HG03064 (cell line): ENCODE results near the gene LCE7A.

Experiments
- ATAC-seq: cut with Tn5 transposase; IDR thresholded peaks from one replicate; pipeline ENCODE4 v1.9.1; 2021; ENCODE audit warnings: low read depth; ENCODE audit not compliant: unreplicated experiment

Gene LCE7A

DNA sequence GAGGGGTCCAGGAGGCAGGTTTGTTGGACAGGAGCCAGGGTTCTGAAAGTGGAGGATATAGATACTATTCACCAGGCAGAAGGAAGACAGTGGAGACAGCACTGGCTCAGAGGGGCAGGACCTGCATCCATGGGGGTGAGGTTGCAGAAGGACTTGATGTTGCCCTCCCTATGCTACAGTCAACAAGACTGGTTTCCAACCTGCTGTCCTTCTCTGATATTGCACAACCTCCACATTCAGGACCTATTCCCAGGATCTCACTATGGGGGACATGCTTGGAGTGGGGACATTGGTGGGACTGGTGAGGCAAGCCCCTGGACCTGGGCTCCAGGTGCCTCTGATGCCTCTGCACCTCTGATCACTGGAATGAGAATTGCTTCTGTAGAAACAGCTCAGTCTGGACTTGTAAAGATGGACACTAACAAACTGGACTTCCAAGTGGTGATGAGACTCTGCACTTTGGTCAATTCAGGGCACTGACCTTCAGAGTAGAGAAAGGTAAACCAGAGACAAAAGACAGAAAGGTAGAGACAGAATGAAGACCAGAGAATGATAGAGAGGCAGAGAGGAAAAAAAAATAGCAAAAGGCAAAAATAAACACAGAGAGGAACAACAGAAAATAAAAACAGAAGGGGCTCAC, 19.9 kb downstream of the LCE7A start:
- no peak for ATAC-seq

DNA sequence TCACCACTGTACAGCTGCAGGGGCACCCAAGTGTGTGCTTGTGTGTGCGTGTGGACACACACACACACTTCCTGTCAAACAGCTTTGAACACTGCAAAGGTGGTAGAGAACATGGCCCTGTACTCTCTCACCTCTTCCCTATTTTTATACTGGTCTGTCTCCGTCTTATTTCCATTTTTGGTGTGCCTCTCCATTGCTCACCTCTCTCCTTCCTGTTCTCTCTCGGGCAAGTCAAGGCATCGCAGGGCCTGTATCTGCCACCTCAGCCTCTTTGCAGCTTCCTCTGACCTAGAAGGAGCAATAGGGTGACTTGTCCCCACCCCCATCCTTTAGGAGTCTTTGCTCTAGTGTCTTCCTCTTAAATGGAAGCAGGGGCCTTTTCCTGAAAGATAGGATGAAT, 20.5 kb downstream of the LCE7A start:
- ATAC-seq = no peak

DNA sequence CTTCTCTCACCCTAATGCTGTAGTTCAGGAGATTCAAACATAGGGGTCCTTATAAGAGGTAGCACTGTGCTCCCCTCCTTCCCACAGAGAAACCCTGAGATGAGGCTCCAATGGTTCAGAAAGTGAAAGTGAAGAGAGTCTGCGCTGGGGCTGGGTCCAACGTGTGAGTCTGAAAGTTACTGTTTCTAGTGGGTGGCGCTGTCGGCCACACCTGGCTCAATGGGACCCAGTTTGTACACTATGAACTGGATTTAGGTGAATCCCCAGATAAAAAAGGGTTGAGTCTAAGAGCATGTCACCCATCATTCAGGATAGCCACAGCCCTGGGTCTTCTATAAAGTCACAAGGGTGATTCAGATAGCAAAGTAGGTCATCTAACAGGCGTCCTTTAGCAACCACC, 21.1 kb downstream of the LCE7A start:
- ATAC-seq = no peak

DNA sequence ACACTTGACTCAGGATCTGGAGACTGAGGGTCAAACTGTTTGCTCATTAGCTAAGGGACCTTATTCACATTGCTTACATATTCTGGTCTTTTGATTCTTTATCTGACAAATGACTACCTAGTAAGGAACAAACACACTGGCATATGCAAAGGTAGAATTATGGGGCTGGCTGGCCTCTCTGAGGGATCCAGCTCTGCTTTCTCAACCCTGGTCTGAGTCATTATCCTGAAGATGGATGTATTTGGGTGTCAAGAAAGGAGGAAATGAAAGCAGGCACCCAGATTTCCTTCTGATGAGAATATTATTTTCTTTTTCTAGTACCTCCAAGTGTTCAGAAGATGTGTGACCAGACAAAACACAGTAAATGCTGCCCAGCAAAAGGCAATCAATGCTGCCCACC, 24.3 kb downstream of the LCE7A start:
- ATAC-seq = no peak

DNA sequence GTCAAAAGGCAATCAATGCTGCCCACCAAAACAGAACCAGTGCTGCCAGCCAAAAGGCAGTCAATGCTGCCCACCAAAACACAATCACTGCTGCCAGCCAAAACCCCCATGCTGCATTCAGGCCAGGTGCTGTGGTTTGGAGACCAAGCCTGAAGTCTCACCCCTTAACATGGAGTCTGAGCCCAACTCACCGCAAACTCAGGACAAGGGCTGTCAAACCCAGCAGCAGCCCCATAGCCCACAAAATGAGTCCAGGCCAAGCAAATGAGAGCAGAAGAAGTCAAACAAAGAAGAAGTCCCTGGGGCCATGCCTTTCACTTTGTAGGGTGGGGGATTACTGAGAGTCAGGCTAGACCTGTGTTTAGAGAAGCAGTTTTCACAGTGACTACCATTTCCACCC, 24.7 kb downstream of the LCE7A start:
- no peak for ATAC-seq

DNA sequence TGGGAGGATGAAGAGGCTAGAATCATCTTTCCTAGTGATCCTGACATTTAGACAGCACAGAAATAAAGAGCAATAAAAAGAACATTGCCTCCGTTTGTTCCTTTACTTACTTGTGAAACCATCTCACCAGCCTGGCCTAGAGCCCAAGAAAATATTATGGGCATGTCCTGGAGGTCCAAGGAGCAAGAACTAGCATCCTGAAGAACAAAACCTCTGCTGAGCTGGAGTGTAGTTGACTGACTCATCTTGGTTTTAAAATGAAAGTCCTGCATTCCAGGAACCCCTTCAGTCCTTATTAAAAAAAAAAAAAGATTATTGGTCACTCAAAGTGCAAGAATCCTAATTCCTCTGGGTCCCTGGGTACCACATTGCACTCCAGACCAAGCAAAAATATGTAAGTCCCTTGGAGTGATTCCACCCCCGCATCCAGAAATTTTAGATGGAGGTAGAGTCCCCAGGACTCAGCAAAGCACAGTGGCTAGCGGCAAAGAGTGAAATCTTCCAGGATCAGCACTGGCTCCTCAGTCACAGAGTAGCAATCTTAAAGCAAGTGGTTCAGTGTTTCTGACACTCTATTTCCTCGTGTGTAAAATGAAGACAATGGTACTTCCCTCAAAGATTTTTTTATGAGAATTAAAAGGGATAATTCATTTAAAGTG, 25.3 kb downstream of the LCE7A start:
- ATAC-seq = no peak

DNA sequence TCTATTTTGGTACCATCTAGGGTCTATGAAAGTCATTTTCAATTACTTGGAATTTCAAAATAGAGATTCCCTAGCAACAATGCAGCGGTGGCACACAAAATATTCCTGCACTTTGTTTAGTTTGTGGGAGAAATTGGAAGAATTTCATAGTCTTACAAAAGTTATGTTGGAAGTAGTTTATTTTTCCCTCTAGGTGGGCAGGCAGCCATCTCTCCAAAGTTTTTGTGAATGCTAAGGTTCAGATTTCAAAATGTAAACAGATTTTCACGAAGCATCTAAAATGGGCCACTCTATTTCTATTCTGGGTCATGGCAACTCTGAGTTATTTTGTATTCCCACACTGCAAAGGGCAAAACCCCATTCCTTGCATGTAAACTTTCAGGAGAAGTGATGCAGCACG, 26.3 kb downstream of the LCE7A start:
- ATAC-seq = no peak

DNA sequence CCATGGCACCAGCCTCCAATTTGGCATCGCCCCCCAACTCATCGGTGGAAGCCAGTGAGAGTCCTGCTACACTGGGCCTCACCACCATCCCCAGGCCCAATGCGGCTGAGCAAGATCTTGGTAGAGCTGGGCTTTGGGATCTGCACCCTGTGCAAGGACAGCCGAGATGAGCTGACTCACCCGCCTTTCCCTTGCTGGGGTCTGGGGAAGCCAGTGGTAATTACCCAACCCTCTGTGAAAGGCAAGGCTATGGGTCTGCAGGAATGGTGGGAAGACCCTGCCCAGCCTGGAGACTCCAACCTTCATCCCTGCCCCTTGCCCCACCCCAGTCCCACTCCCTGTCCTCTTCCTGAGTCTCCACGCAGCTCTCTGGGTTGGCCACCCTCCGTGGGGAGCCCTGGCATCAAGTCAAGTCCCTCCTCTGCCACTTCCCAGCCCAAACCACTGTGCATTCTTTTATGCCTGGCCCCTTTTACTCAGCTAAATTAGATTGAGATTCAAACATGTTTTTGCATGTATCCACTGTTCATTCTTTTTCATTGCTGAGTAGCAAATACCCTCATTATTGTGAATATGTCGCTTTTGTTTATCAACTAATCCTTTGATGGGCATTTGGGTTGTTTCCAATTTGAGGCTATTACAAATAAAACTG, 27.1 kb downstream of the LCE7A start:
- ATAC-seq = no peak

DNA sequence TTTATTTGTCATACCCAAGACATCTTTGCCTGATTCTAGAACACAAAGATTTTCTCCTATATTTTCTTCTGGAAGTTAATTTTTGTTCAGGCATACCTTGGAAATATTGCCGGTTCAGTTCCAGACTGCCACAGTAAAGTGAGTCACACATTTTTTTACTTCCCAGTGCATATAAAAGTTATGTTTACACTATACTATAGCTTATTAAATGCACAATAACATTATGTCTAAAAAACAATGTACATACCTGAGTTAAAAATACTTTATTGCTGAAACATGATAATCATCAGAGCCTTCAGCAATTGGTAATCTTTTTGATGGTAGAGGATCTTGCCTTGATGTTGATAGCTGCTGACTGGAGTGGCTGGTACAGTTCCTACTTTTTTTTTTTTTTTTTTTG, 28.3 kb downstream of the LCE7A start:
- no peak for ATAC-seq

DNA sequence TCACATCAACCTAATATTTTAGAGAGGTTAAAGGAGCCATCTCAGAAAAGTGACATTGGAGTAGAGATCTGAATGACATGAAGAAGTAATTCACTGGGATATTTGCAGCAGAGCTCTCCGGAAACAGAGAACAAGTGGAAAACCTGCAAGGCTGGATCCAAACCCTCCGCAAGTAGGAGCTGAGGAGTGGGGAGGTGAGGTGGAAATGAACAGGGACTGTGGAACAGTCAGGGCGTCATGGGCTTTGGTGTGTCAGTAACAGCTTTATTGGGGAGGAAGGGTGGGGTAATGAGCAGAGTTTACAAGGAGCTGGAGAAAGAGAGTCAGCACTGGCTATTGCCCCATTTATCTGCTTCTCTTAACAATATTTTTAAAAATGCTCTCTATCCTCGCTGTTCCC, 39.2 kb downstream of the LCE7A start:
- no peak for ATAC-seq

DNA sequence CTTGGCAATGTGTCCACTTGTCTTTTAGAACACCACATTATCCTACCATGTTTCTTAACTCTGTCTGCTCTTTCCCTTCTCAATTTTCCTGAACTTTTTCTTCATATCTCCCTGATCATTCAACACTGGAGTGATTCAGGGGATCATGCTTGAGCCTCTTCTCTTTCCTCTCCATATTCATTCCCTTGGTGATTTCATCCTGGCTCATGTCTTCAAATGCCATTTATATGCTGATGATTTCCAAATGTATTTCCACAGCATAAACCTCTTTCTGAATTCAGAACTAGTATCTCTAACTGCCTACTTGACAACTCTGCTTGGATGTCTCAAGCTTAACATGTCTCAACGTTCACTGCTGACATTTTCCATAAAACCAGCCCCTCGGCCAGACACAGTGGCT, 40.1 kb downstream of the LCE7A start:
- ATAC-seq = no peak

DNA sequence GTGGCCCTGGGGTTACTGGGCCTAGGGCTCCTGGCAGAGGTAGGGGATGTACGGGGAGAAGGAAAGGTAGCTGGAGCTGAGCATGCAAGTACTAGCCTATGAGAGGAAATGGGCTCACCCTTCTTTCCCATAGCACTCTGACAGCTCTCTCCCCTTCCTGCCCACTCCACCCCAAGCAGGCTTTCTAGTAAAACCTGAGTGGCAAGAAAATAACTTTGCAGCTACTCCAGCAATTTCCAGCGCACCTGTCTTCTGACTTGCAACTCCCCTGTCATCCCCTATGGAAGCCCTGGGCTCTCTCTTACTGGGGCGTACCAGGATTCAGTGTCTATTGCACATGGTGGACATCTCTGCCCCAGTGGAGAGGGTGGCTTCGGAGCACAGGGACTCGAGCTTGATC, 41.8 kb downstream of the LCE7A start:
- ATAC-seq = no peak

DNA sequence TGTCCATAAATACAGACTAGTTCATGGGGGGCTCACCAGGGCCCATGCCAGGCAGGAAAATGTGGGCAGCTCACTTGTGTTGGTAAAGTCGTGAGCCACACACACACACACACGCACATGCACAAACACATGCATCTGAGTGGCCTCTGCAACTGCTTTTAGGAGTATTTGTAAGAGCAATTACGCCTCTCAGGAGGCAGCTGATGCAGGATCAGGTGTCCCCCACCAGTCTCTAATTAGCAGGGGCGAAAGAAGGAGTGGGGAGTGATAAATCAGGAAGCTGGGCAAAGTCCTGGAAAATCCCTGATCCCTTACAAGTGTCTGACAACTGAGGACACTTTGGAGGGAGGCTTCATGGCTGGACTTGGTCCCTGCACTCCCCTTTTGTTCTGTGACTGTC, 42.8 kb downstream of the LCE7A start:
- no peak for ATAC-seq

DNA sequence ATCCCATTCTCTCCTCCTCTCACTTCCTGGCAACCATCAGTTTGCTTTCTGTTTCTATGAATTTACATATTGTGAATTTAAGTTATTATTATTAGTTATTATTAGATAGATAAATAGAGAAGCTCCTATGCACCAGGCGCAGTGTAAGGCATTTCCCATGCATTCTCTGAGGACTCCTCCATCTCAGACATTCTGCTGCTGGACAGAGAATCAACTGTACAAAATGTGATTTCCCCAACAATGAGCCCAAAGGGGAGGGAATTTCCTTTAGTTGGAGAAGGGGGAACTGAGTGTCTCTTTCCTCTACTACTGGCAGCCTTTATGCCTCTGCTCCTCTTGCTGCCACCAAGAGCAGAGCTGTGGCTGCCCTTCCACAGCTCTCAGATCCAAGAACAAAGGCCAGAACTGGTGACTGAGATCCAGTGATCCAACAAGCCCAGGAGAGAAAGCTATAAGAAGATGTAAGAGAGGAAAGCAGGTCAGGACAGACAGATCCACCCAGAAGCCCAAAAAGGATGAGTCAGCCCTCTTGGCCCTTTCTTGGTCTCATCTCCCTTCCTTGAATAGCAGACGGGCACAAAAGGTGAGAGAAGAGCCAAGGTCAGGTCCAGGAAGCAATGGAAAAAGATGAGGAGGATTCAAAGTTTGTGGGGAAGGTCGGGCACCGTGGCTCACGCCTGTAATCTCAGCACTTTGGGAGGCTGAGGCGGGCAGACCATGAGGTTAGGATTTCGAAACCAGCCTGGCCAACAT, 45.1 kb downstream of the LCE7A start:
- ATAC-seq = no peak

DNA sequence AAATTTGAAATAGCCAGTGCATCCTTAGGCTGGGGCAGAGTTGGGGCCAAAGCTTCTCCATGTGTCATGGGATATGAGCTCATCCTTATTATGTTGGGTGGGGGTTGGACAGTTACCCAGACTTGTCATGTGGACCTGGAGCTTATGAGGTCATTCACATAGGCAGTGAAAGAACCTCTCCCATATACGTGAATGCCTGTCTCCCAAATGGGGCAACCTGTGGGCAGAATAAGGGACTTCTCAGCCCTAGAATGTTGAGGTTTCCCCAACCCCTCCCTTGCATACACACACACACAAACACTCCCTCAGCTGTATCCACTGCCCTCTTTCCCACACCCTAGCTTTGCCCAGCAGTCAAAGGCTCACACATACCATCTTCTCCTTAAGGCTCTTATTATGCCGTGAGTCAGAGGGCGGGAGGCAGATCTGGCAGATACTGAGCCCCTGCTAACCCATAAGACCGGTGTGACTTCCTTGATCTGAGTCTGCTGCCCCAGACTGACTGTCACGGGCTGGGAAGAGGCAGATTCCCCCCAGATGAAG, 46.3 kb downstream of the LCE7A start:
- no peak for ATAC-seq

DNA sequence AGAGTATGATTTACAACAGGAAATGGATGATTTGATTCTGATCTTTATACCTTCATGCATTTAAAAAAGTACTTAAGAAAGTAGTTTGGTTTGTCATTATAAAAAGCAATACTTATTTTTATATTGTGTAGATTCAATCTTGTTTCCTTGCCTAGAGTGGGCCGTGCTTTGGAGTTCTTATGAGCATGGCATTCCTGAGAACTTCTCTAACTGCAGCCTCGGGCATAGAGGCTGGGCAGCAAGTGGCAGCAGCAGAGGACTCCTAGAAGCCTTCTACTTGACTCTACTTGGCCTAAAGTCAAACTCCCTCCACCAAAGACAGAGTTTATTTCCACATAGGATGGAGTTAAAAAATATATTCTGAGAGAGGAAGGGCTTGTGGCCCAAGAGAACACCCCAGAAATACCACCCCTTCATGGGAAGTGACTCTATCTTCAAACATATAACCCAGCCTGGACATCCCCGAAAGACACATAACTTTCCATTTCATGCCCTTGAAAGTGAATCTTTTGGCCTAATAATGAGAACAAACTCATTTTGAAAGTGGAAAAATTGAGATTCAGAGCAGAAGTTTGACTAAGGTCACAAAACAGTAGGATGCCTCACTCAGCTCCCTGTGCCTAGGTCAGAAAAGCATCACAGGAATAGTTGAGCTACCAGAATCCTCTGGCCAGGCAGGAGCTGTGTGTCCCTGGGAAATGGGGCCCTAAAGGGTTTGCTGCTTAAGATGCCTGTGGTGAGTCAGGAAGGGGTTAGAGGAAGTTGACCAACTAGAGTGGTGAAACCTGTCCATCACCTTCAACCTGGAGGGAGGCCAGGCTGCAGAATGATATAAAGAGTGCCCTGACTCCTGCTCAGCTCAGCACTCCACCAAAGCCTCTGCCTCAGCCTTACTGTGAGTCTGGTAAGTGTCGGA, 48.1 kb downstream of the LCE7A start, which contains the start of gene IVL:
IVL (plus strand) TSS at position 861 of the 916 bp plus-strand sequence. CDS start 1,252 bp downstream, outside the sequence.
- ATAC-seq = no peak

DNA sequence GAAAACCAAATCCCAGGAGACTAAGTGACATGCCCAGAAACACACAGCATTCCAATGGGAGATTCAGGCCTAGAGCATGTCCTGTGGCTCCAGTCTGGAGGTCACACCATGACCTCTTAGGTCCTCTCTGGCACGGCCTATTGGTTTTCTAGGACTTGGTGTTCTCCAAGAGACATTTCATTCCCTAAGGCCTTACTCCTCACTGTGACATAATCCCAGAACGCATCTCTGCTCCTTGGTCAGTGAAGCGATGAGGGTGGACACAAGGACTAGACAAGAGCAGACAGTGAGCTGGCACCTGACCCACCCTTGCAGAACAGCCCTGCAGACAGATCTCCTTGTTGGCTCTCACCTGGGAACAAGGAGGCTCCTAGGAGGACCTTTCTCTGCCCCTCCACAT, 49.4 kb downstream of the LCE7A start:
- no peak for ATAC-seq
